ENCODE results near the gene OR6K2.

DNA sequence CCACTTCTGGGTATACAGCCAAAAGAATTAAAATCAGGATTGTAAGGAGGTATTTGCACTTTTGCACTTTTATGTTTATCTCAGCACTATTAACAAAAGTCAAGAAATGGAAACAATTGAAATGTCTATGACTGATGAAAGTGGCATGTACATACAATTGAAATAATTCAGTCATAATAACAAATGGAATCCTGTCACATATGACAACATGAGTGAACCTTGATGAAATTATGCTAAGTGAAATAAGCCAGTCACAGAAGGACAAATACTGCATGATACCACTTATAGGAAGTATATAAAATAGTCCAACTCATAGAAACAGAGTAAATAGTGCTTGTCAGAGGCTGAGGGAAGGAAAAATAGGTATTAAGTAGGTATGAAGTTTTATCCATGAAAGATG lies 10.6 kb downstream of the OR6K2 start:
- TF ChIP-seq, protein P1, sequence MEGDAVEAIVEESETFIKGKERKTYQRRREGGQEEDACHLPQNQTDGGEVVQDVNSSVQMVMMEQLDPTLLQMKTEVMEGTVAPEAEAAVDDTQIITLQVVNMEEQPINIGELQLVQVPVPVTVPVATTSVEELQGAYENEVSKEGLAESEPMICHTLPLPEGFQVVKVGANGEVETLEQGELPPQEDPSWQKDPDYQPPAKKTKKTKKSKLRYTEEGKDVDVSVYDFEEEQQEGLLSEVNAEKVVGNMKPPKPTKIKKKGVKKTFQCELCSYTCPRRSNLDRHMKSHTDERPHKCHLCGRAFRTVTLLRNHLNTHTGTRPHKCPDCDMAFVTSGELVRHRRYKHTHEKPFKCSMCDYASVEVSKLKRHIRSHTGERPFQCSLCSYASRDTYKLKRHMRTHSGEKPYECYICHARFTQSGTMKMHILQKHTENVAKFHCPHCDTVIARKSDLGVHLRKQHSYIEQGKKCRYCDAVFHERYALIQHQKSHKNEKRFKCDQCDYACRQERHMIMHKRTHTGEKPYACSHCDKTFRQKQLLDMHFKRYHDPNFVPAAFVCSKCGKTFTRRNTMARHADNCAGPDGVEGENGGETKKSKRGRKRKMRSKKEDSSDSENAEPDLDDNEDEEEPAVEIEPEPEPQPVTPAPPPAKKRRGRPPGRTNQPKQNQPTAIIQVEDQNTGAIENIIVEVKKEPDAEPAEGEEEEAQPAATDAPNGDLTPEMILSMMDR (IDR thresholded peaks at IDR 0.05; ENCODE audit: low read length), result no peak
- no peak for TF ChIP-seq EZH2 (IDR thresholded peaks at IDR 0.05; ENCODE audit: borderline replicate concordance, low read length)

Measured in OCI-LY1 (cell line).